ENCODE results near the gene SAA1.
"Not testable (repeated sequence)": the region's sequence is repeated elsewhere in the genome, so short reads cannot be mapped to it uniquely, and the experiment has no call there.

The SAA1 gene

GRCh38 chr11:18261721-18262120 is 4.3 kb upstream of the SAA1 start:
- no peak for DNase-seq

GRCh38 chr11:18262681-18263350 is 3.2 kb upstream of the SAA1 start:
- DNase-seq = not testable (repeated sequence)

GRCh38 chr11:18264035-18264434 is 2.0 kb upstream of the SAA1 start:
- DNase-seq = no peak

- DNase-seq = no peak
Measured at GRCh38 chr11:18264677-18265555, 1.1 kb upstream of the SAA1 start.

GRCh38 chr11:18267335-18268133 is 1.5 kb downstream of the SAA1 start:
- DNase-seq = not testable (repeated sequence)

- DNase-seq = not testable (repeated sequence)
Measured at GRCh38 chr11:18269252-18269651, 3.2 kb downstream of the SAA1 start.

- no peak for DNase-seq
Measured at GRCh38 chr11:18270102-18270501, 4.0 kb downstream of the SAA1 start.

GRCh38 chr11:18271206-18271605 is 5.1 kb downstream of the SAA1 start:
- no peak for DNase-seq

GRCh38 chr11:18277565-18278271 is 11.7 kb downstream of the SAA1 start:
- DNase-seq = no peak

GRCh38 chr11:18280438-18281045 is 14.5 kb downstream of the SAA1 start:
- DNase-seq = no peak

- DNase-seq = no peak
Measured at GRCh38 chr11:18282626-18283025, 16.6 kb downstream of the SAA1 start.

- no peak for DNase-seq
Measured at GRCh38 chr11:18285841-18286240, 19.8 kb downstream of the SAA1 start.

GRCh38 chr11:18288911-18289310 is 22.8 kb downstream of the SAA1 start:
- DNase-seq = no peak

GRCh38 chr11:18294862-18295261 is 28.8 kb downstream of the SAA1 start:
- DNase-seq = no peak

- no peak for DNase-seq
Measured at GRCh38 chr11:18295316-18295715, 29.3 kb downstream of the SAA1 start.

- no peak for DNase-seq
Measured at GRCh38 chr11:18299721-18300120, 33.7 kb downstream of the SAA1 start.

- no peak for DNase-seq
Measured at GRCh38 chr11:18304745-18305144, 38.7 kb downstream of the SAA1 start.

- DNase-seq = no peak
Measured at GRCh38 chr11:18307461-18308139, 41.5 kb downstream of the SAA1 start.

- DNase-seq = no peak
Measured at GRCh38 chr11:18308242-18308641, 42.2 kb downstream of the SAA1 start.

- DNase-seq = no peak
Measured at GRCh38 chr11:18309691-18310090, 43.6 kb downstream of the SAA1 start.

GRCh38 chr11:18310800-18311340 is 44.8 kb downstream of the SAA1 start:
- DNase-seq = no peak
